ENCODE measurements around the gene OR2K2.

DNA sequence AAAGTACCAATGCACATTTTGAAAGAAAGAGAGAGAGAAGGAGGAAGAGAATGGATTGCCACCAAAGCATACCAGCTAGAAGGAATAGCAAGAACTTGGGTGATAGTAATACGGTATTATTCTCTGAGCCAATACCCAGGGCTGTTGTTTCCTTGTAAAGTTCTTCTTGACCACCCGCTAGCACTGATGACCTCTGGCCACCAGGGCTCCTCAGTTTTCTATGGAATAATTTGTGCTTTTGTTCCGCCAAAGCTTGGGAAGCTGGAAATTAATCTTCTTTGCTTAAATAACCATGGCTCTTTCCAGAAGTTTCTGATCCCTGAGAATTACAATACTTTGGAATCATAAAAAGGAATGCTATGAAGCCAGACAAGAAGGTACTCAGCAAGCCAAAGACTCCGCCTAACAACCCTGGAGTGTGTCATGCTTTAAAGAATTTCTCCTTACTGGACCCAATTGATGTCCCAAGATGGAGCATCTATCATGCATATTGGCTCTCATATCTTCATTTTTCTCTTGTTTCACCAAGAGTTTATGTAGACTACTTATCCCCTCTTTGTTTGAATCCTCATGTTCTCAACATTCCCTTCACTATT lies 29.8 kb downstream of the OR2K2 start:
- TF ChIP-seq, protein P1, sequence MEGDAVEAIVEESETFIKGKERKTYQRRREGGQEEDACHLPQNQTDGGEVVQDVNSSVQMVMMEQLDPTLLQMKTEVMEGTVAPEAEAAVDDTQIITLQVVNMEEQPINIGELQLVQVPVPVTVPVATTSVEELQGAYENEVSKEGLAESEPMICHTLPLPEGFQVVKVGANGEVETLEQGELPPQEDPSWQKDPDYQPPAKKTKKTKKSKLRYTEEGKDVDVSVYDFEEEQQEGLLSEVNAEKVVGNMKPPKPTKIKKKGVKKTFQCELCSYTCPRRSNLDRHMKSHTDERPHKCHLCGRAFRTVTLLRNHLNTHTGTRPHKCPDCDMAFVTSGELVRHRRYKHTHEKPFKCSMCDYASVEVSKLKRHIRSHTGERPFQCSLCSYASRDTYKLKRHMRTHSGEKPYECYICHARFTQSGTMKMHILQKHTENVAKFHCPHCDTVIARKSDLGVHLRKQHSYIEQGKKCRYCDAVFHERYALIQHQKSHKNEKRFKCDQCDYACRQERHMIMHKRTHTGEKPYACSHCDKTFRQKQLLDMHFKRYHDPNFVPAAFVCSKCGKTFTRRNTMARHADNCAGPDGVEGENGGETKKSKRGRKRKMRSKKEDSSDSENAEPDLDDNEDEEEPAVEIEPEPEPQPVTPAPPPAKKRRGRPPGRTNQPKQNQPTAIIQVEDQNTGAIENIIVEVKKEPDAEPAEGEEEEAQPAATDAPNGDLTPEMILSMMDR (IDR thresholded peaks at IDR 0.05), result no peak
- TF ChIP-seq POLR2A (IDR thresholded peaks at IDR 0.05), result no peak

Measured in testis (tissue), 2 donors.